Cardiac muscle cell (in vitro differentiated cells and primary cell): ENCODE results near the gene NUDT5. TPM values are rescaled to one million over a fixed set of nuclear protein-coding genes. Genes with fewer than 3 reads are reported as not detected.
A peak's percentile ranks its signal among the peaks of the same experiment; 100 is the strongest.

Source experiments
- DNase-seq, 2 donors: peaks; one replicate each; pipeline versions ENCODE4 v3.0.0 to v3.0.0-alpha.2; 2010 to 2017; ENCODE audit warnings: low read depth in 1 of 2, low spot score in 1 of 2
- H3K27ac ChIP-seq: fragments of 200-600 bp; sonication (generic); 2 replicates; pipeline ENCODE4 v1.5.1; 2016
- H3K27me3 ChIP-seq: fragments of 200-600 bp; sonication (generic); 2 replicates; pipeline ENCODE4 v1.6.0; 2016; ENCODE audit warnings: control low read depth
- H3K36me3 ChIP-seq: fragments of 200-600 bp; sonication (generic); 2 replicates; pipeline ENCODE4 v1.5.1; 2016; ENCODE audit warnings: control low read depth
- H3K4me1 ChIP-seq: fragments of 200-600 bp; sonication (generic); 2 replicates; pipeline ENCODE4 v1.8.1; 2017; ENCODE audit warnings: low read depth, mild to moderate bottlenecking, mixed run types
- H3K4me3 ChIP-seq: fragments of 200-600 bp; sonication (generic); 2 replicates; pipeline ENCODE4 v1.5.1; 2016; ENCODE audit warnings: mild to moderate bottlenecking
- H3K9me3 ChIP-seq: fragments of 200-600 bp; sonication (generic); 2 replicates; pipeline ENCODE4 v1.5.1; 2017; ENCODE audit warnings: low read depth, mild to moderate bottlenecking, control low read depth
- CTCF ChIP-seq: IDR thresholded peaks from 2 replicates; pipeline ENCODE4 v1.5.1; 2012; ENCODE audit warnings: low read depth, mild to moderate bottlenecking, low read length
- polyA plus RNA-seq: library from polyadenylated mRNA; unstranded; fragments of >200 nt; fragmentation: Nextera tagmentation; extraction: Ambion mirVana; gene quantifications from 2 replicates; pipeline ENCODE4 v1.2.1, GENCODE V29; 2016
- total RNA-seq: library from RNA; depleted of rRNA; stranded (reverse); fragments of >200 nt; gene quantifications from 2 replicates; pipeline ENCODE4 v1.2.3, GENCODE V29; 2016

NUDT5 gene
- total and polyA plus RNA-seq, 2 experiments from 2014 or later = 49.3 to 122 TPM

- Histone ChIP-seq H3K4me1 (no peaks in the 10 kb centered on the region), H3K9me3 (no peaks in the 10 kb centered on the region), H3K27ac (no peak overlapping the region), H3K27me3 (no peaks in the 10 kb centered on the region), H3K4me3 (no peak overlapping the region), H3K36me3 (peaks cover 14% of the 10 kb centered on the region)
- no peak for DNase-seq
- no peak for TF ChIP-seq CTCF
Observed at GRCh38 chr10:12187321-12187905, 8.3 kb downstream of the NUDT5 start.

- no peaks in the 10 kb centered on the region for H3K9me3 ChIP-seq
- H3K27me3 ChIP-seq = no peaks in the 10 kb centered on the region
- DNase-seq = no peak
- no peak overlapping the region for H3K27ac ChIP-seq
- no peaks in the 10 kb centered on the region for H3K4me1 ChIP-seq
- TF ChIP-seq CTCF = no peak
- H3K4me3 ChIP-seq = no peak overlapping the region
- H3K36me3 ChIP-seq = peaks cover 17% of the 10 kb centered on the region
Observed at GRCh38 chr10:12186323-12186722, 9.4 kb downstream of the NUDT5 start.

- Histone ChIP-seq H3K36me3 (peaks cover 25% of the 10 kb centered on the region), H3K4me1 (no peaks in the 10 kb centered on the region), H3K9me3 (no peaks in the 10 kb centered on the region), H3K27me3 (no peaks in the 10 kb centered on the region), H3K4me3 (no peak overlapping the region), H3K27ac (no peak overlapping the region)
- no peak for DNase-seq
- no peak for TF ChIP-seq CTCF
Observed at GRCh38 chr10:12184165-12184564, 11.5 kb downstream of the NUDT5 start.

- H3K4me1 ChIP-seq = no peaks in the 10 kb centered on the region
- peak in 1 of 2 donors; percentile 53 for DNase-seq
- peaks cover 39% of the 10 kb centered on the region for H3K36me3 ChIP-seq
Observed at GRCh38 chr10:12181065-12181775, 14.5 kb downstream of the NUDT5 start.

GRCh38 chr10:12180221-12180974, 15.3 kb downstream of the NUDT5 start:
- Histone ChIP-seq H3K36me3 (peaks cover 39% of the 10 kb centered on the region), H3K27me3 (no peaks in the 10 kb centered on the region), H3K4me1 (no peaks in the 10 kb centered on the region), H3K9me3 (no peaks in the 10 kb centered on the region), H3K4me3 (no peak overlapping the region), H3K27ac (no peak overlapping the region)
- no peak for DNase-seq
- TF ChIP-seq CTCF = no peak

More at GRCh38 chr10:12181065-12181775, 14.5 kb downstream of the NUDT5 start:
- Histone ChIP-seq H3K4me3 (no peak overlapping the region), H3K27me3 (no peaks in the 10 kb centered on the region), H3K27ac (no peak overlapping the region), H3K9me3 (no peaks in the 10 kb centered on the region)
- TF ChIP-seq CTCF = no peak
